SU-DHL-6 (cell line): ENCODE results near the gene WBP2NL.

Experiments
- H2AFZ ChIP-seq: fragments of 200-600 bp; sonication (generic); 2 replicates; pipeline ENCODE4 v1.6.1; 2014; ENCODE audit warnings: low read depth, mild to moderate bottlenecking, moderate library complexity, mixed read lengths, antibody characterized with exemption, low read length; ENCODE audit not compliant: severe bottlenecking
- H3F3A ChIP-seq: fragments of 200-600 bp; shearing (Covaris generic); 2 replicates; pipeline ENCODE4 v1.6.0; 2016; ENCODE audit warnings: antibody characterized with exemption, mild to moderate bottlenecking; ENCODE audit not compliant: insufficient read depth
- H3K27ac ChIP-seq: fragments of 200-600 bp; sonication (generic); 2 replicates; pipeline ENCODE4 v1.5.1; 2016; ENCODE audit warnings: low read depth, mild to moderate bottlenecking, low read length, moderate library complexity, mixed read lengths
- H3K27me3 ChIP-seq: fragments of 200-600 bp; sonication (generic), shearing (Covaris generic); 2 replicates; pipeline ENCODE4 v1.6.0; 2014; ENCODE audit warnings: mild to moderate bottlenecking, low read length
- H3K36me3 ChIP-seq: fragments of 200-600 bp; sonication (generic); 2 replicates; pipeline ENCODE4 v1.6.1; 2014; ENCODE audit warnings: mild to moderate bottlenecking, low read length, mixed read lengths
- H3K4me2 ChIP-seq: fragments of 300-600, 200-600 bp; shearing (Covaris generic), sonication (generic); 2 replicates; pipeline ENCODE4 v1.6.0; 2014; ENCODE audit warnings: low read length, low read depth, mild to moderate bottlenecking; ENCODE audit not compliant: poor library complexity, severe bottlenecking
- H3K4me3 ChIP-seq: fragments of 200-600 bp; sonication (generic); 2 replicates; pipeline ENCODE4 v1.5.1; 2014; ENCODE audit warnings: antibody characterized with exemption, low read length, mild to moderate bottlenecking, mixed read lengths; ENCODE audit not compliant: insufficient read depth, poor library complexity, severe bottlenecking
- H3K79me2 ChIP-seq: fragments of 200-600 bp; sonication (generic); 2 replicates; pipeline ENCODE4 v1.6.1; 2014; ENCODE audit warnings: mild to moderate bottlenecking, low read length, moderate library complexity; ENCODE audit not compliant: insufficient read depth
- H3K9ac ChIP-seq: fragments of 200-600 bp; sonication (generic); 2 replicates; pipeline ENCODE4 v1.7.0; 2014; ENCODE audit warnings: mild to moderate bottlenecking, low read length
- H3K9me2 ChIP-seq: fragments of 200-600 bp; sonication (generic); replicated peaks from 2 replicates; pipeline ENCODE4 v1.6.1; 2014; ENCODE audit warnings: low read length; ENCODE audit not compliant: insufficient read depth
- H3K9me3 ChIP-seq: fragments of 200-600 bp; sonication (generic); 2 replicates; pipeline ENCODE4 v1.6.1; 2014; ENCODE audit warnings: low read length, mixed read lengths; ENCODE audit not compliant: insufficient read depth
- H4K20me1 ChIP-seq: fragments of 200-600 bp; sonication (generic); 2 replicates; pipeline ENCODE4 v1.6.1; 2014; ENCODE audit warnings: low read depth, mild to moderate bottlenecking, antibody characterized with exemption, low read length, moderate library complexity, mixed read lengths
- EZH2phosphoT487 ChIP-seq: fragments of 200-600 bp; sonication (generic), shearing (Covaris generic); conservative IDR thresholded peaks from 2 replicates; pipeline ENCODE4 v1.6.1; 2018; ENCODE audit warnings: mild to moderate bottlenecking, antibody characterized with exemption, low read length, moderate library complexity, mixed read lengths
- TF ChIP-seq, protein P1 (sequence below): fragments of 200-600 bp; sonication (generic); IDR thresholded peaks from one replicate; pipeline ENCODE4 v1.5.1; 2017; ENCODE audit warnings: antibody characterized with exemption, mild to moderate bottlenecking, low read length, moderate library complexity; ENCODE audit not compliant: insufficient read depth, poor library complexity, severe bottlenecking

Gene WBP2NL

DNA sequence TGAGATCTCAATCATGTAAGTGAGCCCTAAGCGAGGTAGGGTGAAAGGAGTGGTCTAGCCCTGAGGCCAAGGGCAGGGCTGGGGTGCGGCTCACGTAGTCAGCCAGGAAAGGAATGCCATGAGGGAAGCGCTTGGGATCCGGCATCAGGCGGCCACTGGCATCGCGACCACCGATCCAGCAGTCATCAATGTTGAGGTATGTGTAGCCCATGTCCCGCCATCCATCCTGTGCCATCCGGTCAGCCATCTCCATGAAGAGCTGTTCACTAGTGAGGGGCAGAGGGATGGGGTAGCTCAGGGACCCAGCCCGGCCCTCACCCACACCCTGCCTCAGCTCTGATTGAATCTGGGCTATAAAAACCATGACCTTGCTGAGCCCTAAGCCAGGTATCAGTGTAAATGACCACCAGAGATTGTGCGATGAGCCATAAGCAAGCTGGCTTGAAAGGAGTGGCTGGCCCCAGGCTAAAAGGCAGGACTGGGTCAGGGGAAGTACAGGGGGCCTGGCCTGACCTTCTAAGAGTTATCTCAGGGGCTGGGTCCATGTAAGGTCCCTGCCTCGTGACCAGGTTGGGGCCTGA, 69.2 kb downstream of the WBP2NL start:
- Histone ChIP-seq H3K79me2 (no peaks in the 10 kb centered on the region), H3K4me3 (no peak overlapping the region), H3K27me3 (no peaks in the 10 kb centered on the region), H3K9ac (no peak overlapping the region), H3K4me2 (no peak overlapping the region), H4K20me1 (no peaks in the 10 kb centered on the region), H3K36me3 (no peaks in the 10 kb centered on the region), H3K9me3 (no peaks in the 10 kb centered on the region), H2AFZ (no peak overlapping the region), H3F3A (no peaks in the 10 kb centered on the region), H3K9me2 (no peaks in the 10 kb centered on the region), H3K27ac (no peak overlapping the region)
- TF ChIP-seq EZH2phosphoT487, result no peak
- TF ChIP-seq, protein P1, sequence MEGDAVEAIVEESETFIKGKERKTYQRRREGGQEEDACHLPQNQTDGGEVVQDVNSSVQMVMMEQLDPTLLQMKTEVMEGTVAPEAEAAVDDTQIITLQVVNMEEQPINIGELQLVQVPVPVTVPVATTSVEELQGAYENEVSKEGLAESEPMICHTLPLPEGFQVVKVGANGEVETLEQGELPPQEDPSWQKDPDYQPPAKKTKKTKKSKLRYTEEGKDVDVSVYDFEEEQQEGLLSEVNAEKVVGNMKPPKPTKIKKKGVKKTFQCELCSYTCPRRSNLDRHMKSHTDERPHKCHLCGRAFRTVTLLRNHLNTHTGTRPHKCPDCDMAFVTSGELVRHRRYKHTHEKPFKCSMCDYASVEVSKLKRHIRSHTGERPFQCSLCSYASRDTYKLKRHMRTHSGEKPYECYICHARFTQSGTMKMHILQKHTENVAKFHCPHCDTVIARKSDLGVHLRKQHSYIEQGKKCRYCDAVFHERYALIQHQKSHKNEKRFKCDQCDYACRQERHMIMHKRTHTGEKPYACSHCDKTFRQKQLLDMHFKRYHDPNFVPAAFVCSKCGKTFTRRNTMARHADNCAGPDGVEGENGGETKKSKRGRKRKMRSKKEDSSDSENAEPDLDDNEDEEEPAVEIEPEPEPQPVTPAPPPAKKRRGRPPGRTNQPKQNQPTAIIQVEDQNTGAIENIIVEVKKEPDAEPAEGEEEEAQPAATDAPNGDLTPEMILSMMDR, result no peak

DNA sequence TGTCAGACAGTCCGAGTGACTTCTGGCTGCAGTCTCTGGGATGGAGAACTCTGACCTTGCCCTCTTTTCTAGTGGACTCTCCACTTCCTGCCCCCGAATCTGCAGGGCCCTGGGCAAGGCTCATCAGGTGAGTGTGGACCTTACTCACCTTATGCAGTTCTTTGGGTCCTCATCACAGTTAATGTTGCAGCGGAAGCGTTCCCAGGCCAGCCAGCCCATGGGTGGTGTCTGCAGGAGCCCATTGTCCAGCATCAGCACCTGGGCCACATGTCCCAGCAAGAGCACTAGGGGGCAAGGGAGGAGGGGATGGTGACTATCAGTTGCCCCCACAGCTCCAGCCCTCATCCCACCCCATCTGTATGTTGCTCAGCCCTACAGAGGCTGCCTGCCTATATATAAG, 69.7 kb downstream of the WBP2NL start:
- no peak overlapping the region for H3K27ac ChIP-seq
- H2AFZ ChIP-seq, result no peak overlapping the region
- H3K4me3 ChIP-seq, result no peak overlapping the region
- H3K79me2 ChIP-seq, result no peaks in the 10 kb centered on the region
- TF ChIP-seq, protein P1, result no peak
- no peak for TF ChIP-seq EZH2phosphoT487
- no peaks in the 10 kb centered on the region for H3K27me3 ChIP-seq
- H3F3A ChIP-seq, result no peaks in the 10 kb centered on the region
- no peak overlapping the region for H3K9ac ChIP-seq
- no peaks in the 10 kb centered on the region for H3K9me3 ChIP-seq
- no peaks in the 10 kb centered on the region for H3K9me2 ChIP-seq
- H3K4me2 ChIP-seq, result no peak overlapping the region
- H4K20me1 ChIP-seq, result no peaks in the 10 kb centered on the region
- H3K36me3 ChIP-seq, result no peaks in the 10 kb centered on the region

DNA sequence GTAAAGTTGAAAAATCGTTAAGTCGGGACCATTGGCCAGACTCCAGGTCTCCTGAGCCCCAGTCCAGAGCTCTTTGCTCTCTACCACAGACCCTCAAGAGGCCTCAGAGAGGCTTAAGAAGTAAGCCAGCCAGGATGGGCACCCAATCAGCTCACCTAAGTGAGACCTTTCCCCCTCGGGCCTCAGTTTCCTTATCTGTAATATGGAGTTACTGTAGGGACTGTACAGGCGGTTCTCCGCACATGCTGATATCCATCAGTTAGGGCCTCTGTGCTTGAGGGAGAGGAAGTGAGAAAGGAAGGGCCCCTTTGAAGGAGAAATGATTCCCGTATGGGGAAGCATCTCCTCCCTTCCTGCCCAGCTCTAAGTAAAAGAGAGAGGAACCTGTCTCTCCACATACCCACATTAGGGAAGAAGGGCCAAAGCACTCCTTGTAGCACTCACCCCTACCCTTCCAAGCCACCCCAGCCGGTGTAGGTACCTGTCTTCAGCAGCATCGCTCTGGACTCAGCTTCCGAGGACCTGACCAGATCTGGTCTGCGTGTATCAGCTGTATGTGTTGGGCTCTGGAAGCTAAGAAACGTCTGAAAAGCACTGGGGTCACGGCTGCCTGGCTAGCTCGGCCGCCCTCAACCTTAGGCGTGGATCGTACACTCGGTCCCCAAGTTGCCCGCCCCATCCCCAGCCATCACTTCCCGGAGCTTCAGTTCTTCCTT, 71.4 kb downstream of the WBP2NL start:
- Histone ChIP-seq H3K79me2 (no peaks in the 10 kb centered on the region), H3K9ac (peak overlapping the region; percentile 68), H3K9me2 (no peaks in the 10 kb centered on the region), H4K20me1 (no peaks in the 10 kb centered on the region), H3K9me3 (no peaks in the 10 kb centered on the region), H3K4me2 (peak overlapping the region; percentile 81), H3F3A (no peaks in the 10 kb centered on the region), H3K36me3 (no peaks in the 10 kb centered on the region), H3K4me3 (peak overlapping the region; percentile 56), H2AFZ (peak overlapping the region; percentile 87), H3K27me3 (no peaks in the 10 kb centered on the region), H3K27ac (peak overlapping the region; percentile 47)
- TF ChIP-seq EZH2phosphoT487, result no peak
- TF ChIP-seq, protein P1, result no peak
